Caco-2 (cell line): ENCODE data around the gene SPATA24. TPM values are rescaled to one million over a fixed set of nuclear protein-coding genes. Genes with fewer than 3 reads are reported as not detected.

ENCODE experiments used
- BruUV-seq: library from RNA; stranded (reverse); fragments of 400-500 nt; replicated peaks from 2 replicates; lab custom pipeline; 2021; lab: Mats Ljungman, UMichigan
- CTCF ChIA-PET: fragments of 300-600 bp; sonication (Branson Sonifier 250); formaldehyde crosslinking; loops from one replicate; lab custom pipeline; 2022; ENCODE audit warnings: antibody characterized with exemption; lab: Charles Lee
- POLR2A ChIA-PET: fragments of 300-600 bp; sonication (Branson Sonifier 250); formaldehyde crosslinking; loops from one replicate; lab custom pipeline; 2022; ENCODE audit warnings: antibody characterized with exemption; lab: Charles Lee
- DNase-seq, 2 experiments: peaks; one replicate each; pipeline versions ENCODE4 v3.0.0 to v3.0.0-alpha.2; 2020 to 2022
- H3K27me3 ChIP-seq: replicated peaks from 2 replicates; pipeline ENCODE4 v1.6.0; 2011; ENCODE audit warnings: low read length; ENCODE audit not compliant: control insufficient read depth, insufficient read depth
- H3K36me3 ChIP-seq: 2 replicates; pipeline ENCODE4 v1.5.1; 2011; ENCODE audit warnings: low read length; ENCODE audit not compliant: control insufficient read depth, insufficient read depth
- H3K4me1 ChIP-seq: fragments of 250-450 bp; sonication (Bioruptor Pico); 2 replicates; pipeline ENCODE4 v1.5.1; 2020; ENCODE audit warnings: mild to moderate bottlenecking
- H3K4me3 ChIP-seq: 2 replicates; pipeline ENCODE4 v1.5.1; 2011; ENCODE audit warnings: low read depth, mild to moderate bottlenecking, control low read depth, low read length
- H3K9me3 ChIP-seq: fragments of 250-450 bp; sonication (Bioruptor Pico); 2 replicates; pipeline ENCODE4 v1.5.1; 2020; ENCODE audit warnings: mild to moderate bottlenecking, moderate library complexity
- H3K27ac Mint-ChIP-seq: one replicate; pipeline ENCODE4 v1.8.0; 2022; ENCODE audit warnings: mixed read lengths; ENCODE audit not compliant: unreplicated experiment
- H3K27me3 Mint-ChIP-seq: one replicate; pipeline ENCODE4 v1.8.0; 2022; ENCODE audit warnings: mixed read lengths; ENCODE audit not compliant: insufficient read depth, unreplicated experiment
- H3K36me3 Mint-ChIP-seq: one replicate; pipeline ENCODE4 v1.8.0; 2022; ENCODE audit warnings: mild to moderate bottlenecking, mixed read lengths; ENCODE audit not compliant: insufficient read depth, unreplicated experiment
- H3K4me1 Mint-ChIP-seq: one replicate; pipeline ENCODE4 v1.8.0; 2022; ENCODE audit warnings: low read depth, mixed read lengths; ENCODE audit not compliant: unreplicated experiment
- H3K4me3 Mint-ChIP-seq: one replicate; pipeline ENCODE4 v1.8.0; 2022; ENCODE audit warnings: mild to moderate bottlenecking, moderate library complexity, mixed read lengths; ENCODE audit not compliant: unreplicated experiment
- H3K9me3 Mint-ChIP-seq: one replicate; pipeline ENCODE4 v1.8.0; 2022; ENCODE audit warnings: mixed read lengths; ENCODE audit not compliant: unreplicated experiment
- CTCF ChIP-seq, 2 experiments: fragments of 200-600 bp in 1 of 2; IDR thresholded peaks; 1 replicate in 1 of 2; 2 replicates in 1 of 2; pipeline versions ENCODE4 v1.5.1 to v1.8.0; 2011 to 2022; ENCODE audit warnings: antibody characterized with exemption in 1 of 2, control low read depth in 1 of 2, inconsistent platforms in 1 of 2, low read depth in 1 of 2, low read length in 1 of 2, mild to moderate bottlenecking in 1 of 2, moderate library complexity in 1 of 2; ENCODE audit not compliant: insufficient read depth in 1 of 2, severe bottlenecking in 1 of 2, unreplicated experiment in 1 of 2
- intact Hi-C: fragments of 100-400 bp; cut with micrococcal nuclease; formaldehyde crosslinking; loops from one replicate; pipeline ENCODE4 v1.10.0; 2022; ENCODE audit not compliant: unreplicated experiment
- total RNA-seq: library from RNA; stranded (reverse); gene quantifications from 2 replicates; pipeline ENCODE4 v1.2.3, GENCODE V29; 2022

The SPATA24 gene
- total RNA-seq, 1 experiment from 2014 or later = 10.1 TPM

- TF ChIP-seq CTCF (IDR thresholded peaks at IDR 0.05; ENCODE audit: insufficient read depth in 1 of 2, low read depth in 1 of 2, low read length in 1 of 2, severe bottlenecking in 1 of 2, unreplicated experiment in 1 of 2) = no peak
- H3K4me3 ChIP-seq = no peak overlapping the region
- H3K9me3 ChIP-seq = no peaks in the 10 kb centered on the region; the same call in 1 of the 2 replicates
- POLR2A ChIA-PET = interaction anchor here (1.1 kb wide), 1 partner anchor 8 kb away, joined by 3 read pairs; the partner anchor contains the start of gene SLC23A1
- no peaks in the 10 kb centered on the region for H3K4me1 ChIP-seq
- no TSS peak for BruUV-seq
- no peaks in the 10 kb centered on the region; the same call in 1 of the 2 replicates for H3K36me3 ChIP-seq
- H3K27ac Mint-ChIP-seq = no peak overlapping the region
- CTCF ChIA-PET = interaction anchor here (1.5 kb wide), 1 partner anchor 33 kb away, joined by 4 read pairs; the partner anchor contains the start of gene PAIP2
- no peak for DNase-seq
- H3K4me3 Mint-ChIP-seq = no peak overlapping the region
- H3K4me1 Mint-ChIP-seq = no peaks in the 10 kb centered on the region
- H3K27me3 ChIP-seq = no peaks in the 10 kb centered on the region
- H3K9me3 Mint-ChIP-seq = no peaks in the 10 kb centered on the region
- no peaks in the 10 kb centered on the region for H3K27me3 Mint-ChIP-seq
- intact Hi-C loops = no loop called here
- H3K36me3 Mint-ChIP-seq = peaks cover 29% of the 10 kb centered on the region
These were observed 29.0 kb downstream of the SPATA24 start for GRCh38 chr5:139374909-139375308.

GRCh38 chr5:139371482-139372435 is 32.1 kb downstream of the SPATA24 start:
- BruUV-seq = no TSS peak
- no peaks in the 10 kb centered on the region for H3K27me3 Mint-ChIP-seq
- Histone ChIP-seq H3K27me3 (no peaks in the 10 kb centered on the region), H3K9me3 (no peaks in the 10 kb centered on the region; the same call in 1 of the 2 replicates), H3K4me1 (no peaks in the 10 kb centered on the region), H3K4me3 (no peak overlapping the region), H3K36me3 (0 out of 2 replicates have a peak, but pooled peaks cover 1% of the 10 kb centered on the region)
- intact Hi-C loops = no loop called here
- H3K4me3 Mint-ChIP-seq = no peak overlapping the region
- H3K36me3 Mint-ChIP-seq = peaks cover 34% of the 10 kb centered on the region
- no peak for TF ChIP-seq CTCF (IDR thresholded peaks at IDR 0.05; ENCODE audit: insufficient read depth in 1 of 2, low read depth in 1 of 2, low read length in 1 of 2, severe bottlenecking in 1 of 2, unreplicated experiment in 1 of 2)
- no peak overlapping the region for H3K27ac Mint-ChIP-seq
- CTCF ChIA-PET = interaction anchor here (1.1 kb wide), 1 partner anchor 30 kb away, joined by 3 read pairs; the partner anchor contains the start of gene PAIP2
- H3K9me3 Mint-ChIP-seq = no peaks in the 10 kb centered on the region
- no peak for DNase-seq
- POLR2A ChIA-PET = interaction anchor here (0.5 kb wide), 1 partner anchor 29 kb away, joined by 6 read pairs; no protein-coding TSS in a partner anchor
- H3K4me1 Mint-ChIP-seq = no peaks in the 10 kb centered on the region

- ChIA-PET POLR2A (no interaction called here), CTCF (interaction anchor here (0.9 to 1.0 kb wide), 2 partner anchors 24 to 97 kb away, joined by 3 to 4 read pairs; no protein-coding TSS in a partner anchor)
- H3K4me3 Mint-ChIP-seq = no peak overlapping the region
- no peak for DNase-seq
- no peaks in the 10 kb centered on the region for H3K9me3 Mint-ChIP-seq
- Histone ChIP-seq H3K4me1 (no peaks in the 10 kb centered on the region), H3K4me3 (no peak overlapping the region), H3K9me3 (no peaks in the 10 kb centered on the region), H3K36me3 (0 out of 2 replicates have a peak, but pooled peaks cover 1% of the 10 kb centered on the region), H3K27me3 (no peaks in the 10 kb centered on the region)
- no peak for TF ChIP-seq CTCF (IDR thresholded peaks at IDR 0.05; ENCODE audit: insufficient read depth in 1 of 2, low read depth in 1 of 2, low read length in 1 of 2, severe bottlenecking in 1 of 2, unreplicated experiment in 1 of 2)
- no peaks in the 10 kb centered on the region for H3K4me1 Mint-ChIP-seq
- no peaks in the 10 kb centered on the region for H3K27me3 Mint-ChIP-seq
- peaks cover 54% of the 10 kb centered on the region for H3K36me3 Mint-ChIP-seq
- TSS peak; percentile 60 for BruUV-seq
- intact Hi-C loops = no loop called here
- H3K27ac Mint-ChIP-seq = no peak overlapping the region
These were observed 34.7 kb downstream of the SPATA24 start for GRCh38 chr5:139369181-139369580.
